ENCODE measurements around the gene PM20D1. TPM values are rescaled to one million over a fixed set of nuclear protein-coding genes. Genes with fewer than 3 reads are reported as not detected.
A peak's percentile ranks its signal among the peaks of the same experiment; 100 is the strongest.

PM20D1 gene
- total RNA-seq, 2 donors from 2014 or later, result 13.0 to 103 TPM

DNA sequence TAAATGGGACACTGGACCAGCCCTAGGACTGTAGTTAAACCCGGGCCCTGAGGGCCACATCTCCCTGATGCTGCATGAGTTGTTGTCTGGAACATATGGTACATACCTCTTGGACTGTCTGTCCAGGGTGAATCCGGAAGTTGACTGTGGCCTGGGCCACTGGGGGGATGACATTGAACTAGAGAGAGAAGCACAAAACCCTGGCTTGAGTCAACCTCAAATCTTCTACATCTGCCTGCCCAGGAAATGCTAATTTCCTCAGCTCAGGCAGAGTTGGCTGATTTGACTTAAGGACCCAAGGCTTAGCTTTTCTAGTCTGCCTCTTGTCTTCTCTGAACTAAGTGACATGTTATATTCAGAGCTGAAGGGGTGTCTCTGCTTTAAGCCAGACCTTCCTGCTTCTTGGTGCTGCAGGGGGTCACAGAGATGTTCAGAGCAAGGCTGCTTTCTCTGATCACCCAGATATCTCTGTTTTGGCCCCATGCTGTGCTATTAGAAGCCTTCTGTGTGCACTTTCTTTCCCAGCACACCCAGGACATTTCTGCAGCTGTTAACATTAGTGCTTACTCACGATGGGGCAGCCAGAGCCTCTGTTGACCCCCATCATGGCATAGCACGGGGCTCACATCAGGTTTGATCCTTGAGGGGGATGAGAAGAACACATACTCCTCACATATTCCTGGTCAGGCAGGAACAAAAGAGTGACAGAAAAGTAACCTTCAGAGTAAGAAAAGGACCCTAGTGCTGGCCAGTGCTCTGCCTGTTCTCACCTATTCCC lies 9.6 kb downstream of the PM20D1 start:
- no peaks in the 10 kb centered on the region for H3K9me3 ChIP-seq
- DNase-seq (no peak), ATAC-seq (no peak)
- no peak overlapping the region for H3K4me3 ChIP-seq
- peaks cover 46% of the 10 kb centered on the region for H3K4me1 ChIP-seq
- 58 to 81% methylated on average over 3 to 4 of the region's 4 CpGs for WGBS, 2 donors
- TF ChIP-seq, protein P1, sequence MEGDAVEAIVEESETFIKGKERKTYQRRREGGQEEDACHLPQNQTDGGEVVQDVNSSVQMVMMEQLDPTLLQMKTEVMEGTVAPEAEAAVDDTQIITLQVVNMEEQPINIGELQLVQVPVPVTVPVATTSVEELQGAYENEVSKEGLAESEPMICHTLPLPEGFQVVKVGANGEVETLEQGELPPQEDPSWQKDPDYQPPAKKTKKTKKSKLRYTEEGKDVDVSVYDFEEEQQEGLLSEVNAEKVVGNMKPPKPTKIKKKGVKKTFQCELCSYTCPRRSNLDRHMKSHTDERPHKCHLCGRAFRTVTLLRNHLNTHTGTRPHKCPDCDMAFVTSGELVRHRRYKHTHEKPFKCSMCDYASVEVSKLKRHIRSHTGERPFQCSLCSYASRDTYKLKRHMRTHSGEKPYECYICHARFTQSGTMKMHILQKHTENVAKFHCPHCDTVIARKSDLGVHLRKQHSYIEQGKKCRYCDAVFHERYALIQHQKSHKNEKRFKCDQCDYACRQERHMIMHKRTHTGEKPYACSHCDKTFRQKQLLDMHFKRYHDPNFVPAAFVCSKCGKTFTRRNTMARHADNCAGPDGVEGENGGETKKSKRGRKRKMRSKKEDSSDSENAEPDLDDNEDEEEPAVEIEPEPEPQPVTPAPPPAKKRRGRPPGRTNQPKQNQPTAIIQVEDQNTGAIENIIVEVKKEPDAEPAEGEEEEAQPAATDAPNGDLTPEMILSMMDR (IDR thresholded peaks at IDR 0.05), result no peak
- TF ChIP-seq POLR2A (IDR thresholded peaks at IDR 0.05), result no peak
- H3K27ac ChIP-seq, result peak overlapping the region in 1 of 4 donors; percentile 4
- H3K27me3 ChIP-seq, result no peaks in the 10 kb centered on the region
- intact Hi-C loops (cut with DNase I), result loop anchor here (5.0 kb wide), 1 partner anchor 33 kb away; no protein-coding TSS in a partner anchor
- no peaks in the 10 kb centered on the region for H3K36me3 ChIP-seq (replicated peaks in 1 of 2; ENCODE audit: insufficient read depth in 1 of 2, low read depth in 2 of 2)

DNA sequence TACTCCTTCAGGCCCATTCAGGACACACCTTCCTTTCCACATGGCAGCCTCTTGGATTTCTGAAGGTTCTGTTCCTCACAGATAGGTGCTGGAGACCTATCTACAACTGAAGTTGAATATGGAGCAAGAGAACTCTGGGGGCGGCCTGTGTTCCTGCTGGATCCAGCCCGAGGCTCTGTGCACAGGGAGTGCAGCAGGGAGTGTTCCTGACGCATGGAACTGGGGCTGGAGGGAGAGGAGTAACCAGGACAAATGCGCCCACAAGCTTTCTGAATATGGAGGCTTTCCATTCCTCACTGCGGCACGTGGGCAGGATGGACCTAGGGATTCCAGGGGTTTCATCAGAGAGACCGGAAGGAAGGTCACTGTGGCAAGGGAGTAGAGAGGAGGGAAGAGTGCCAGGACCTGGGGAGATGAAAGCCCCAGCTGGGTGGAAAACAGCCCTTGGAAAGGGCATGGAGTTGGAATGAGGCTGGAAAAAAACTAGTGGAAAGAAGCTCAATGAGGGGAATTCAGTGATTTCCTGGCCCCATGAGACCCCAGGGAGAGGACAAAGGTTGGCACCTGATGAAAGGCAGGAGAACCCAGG lies 12.5 kb downstream of the PM20D1 start:
- Histone ChIP-seq H3K27ac (no peak overlapping the region), H3K27me3 (no peaks in the 10 kb centered on the region), H3K4me3 (no peak overlapping the region), H3K9me3 (no peaks in the 10 kb centered on the region), H3K4me1 (peaks cover 30% of the 10 kb centered on the region), H3K36me3 (replicated peaks in 1 of 2; ENCODE audit: insufficient read depth in 1 of 2, low read depth in 2 of 2) (no peaks in the 10 kb centered on the region)
- ATAC-seq (no peak), DNase-seq (no peak)
- WGBS, 2 donors, result 87 to 95% methylated on average over 5 to 7 of the region's 7 CpGs
- intact Hi-C loops (cut with DNase I), result no loop called here
- TF ChIP-seq, protein P1 (IDR thresholded peaks at IDR 0.05), result no peak
- no peak for TF ChIP-seq POLR2A (IDR thresholded peaks at IDR 0.05)

- Histone ChIP-seq H3K36me3 (replicated peaks in 1 of 2; ENCODE audit: insufficient read depth in 1 of 2, low read depth in 2 of 2) (no peaks in the 10 kb centered on the region), H3K27me3 (no peaks in the 10 kb centered on the region), H3K4me1 (peaks cover 25% of the 10 kb centered on the region), H3K27ac (no peak overlapping the region), H3K9me3 (no peaks in the 10 kb centered on the region), H3K4me3 (no peak overlapping the region)
- no peak for ATAC-seq
- TF ChIP-seq, protein P1 (IDR thresholded peaks at IDR 0.05), result no peak
- no peak for TF ChIP-seq POLR2A (IDR thresholded peaks at IDR 0.05)
- 87 to 93% methylated on average over 4 of the region's 4 CpGs for WGBS, 2 donors
- no peak for DNase-seq
- intact Hi-C loops (cut with DNase I), result no loop called here
These were observed 15.2 kb downstream of the PM20D1 start for GRCh38 chr1:205834751-205835150.

DNA sequence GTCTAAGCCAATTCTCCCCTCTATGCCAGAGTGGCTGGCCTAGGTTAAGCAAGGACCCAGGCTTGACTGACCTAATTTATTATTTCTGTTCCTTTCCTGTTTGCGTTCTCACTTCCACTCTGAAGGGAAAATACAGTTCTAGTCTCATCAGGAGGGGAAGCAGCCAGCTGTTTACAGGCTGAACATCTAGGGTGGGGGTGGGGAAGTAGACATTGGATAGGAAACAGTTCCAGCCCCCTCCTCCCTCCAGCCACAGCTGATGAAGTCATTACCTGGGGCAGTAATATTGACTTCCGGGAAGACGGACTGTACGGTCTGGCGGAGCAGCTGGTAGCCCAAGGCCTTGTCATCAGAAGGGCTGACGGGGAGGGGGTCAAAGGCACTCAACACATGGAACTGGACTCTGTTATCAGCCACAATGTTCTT lies 17.6 kb downstream of the PM20D1 start:
- WGBS, 2 donors, result 62 to 66% methylated on average over 6 of the region's 6 CpGs
- Histone ChIP-seq H3K27ac (peak overlapping the region in 3 of 4 donors; percentile 21 to 34 (median 21)), H3K27me3 (no peaks in the 10 kb centered on the region), H3K4me1 (peaks cover 32% of the 10 kb centered on the region), H3K9me3 (no peaks in the 10 kb centered on the region), H3K36me3 (replicated peaks in 1 of 2; ENCODE audit: insufficient read depth in 1 of 2, low read depth in 2 of 2) (no peaks in the 10 kb centered on the region), H3K4me3 (no peak overlapping the region)
- TF ChIP-seq, protein P1 (IDR thresholded peaks at IDR 0.05), result no peak
- no peak for TF ChIP-seq POLR2A (IDR thresholded peaks at IDR 0.05)
- DNase-seq (peak; percentile 37 to 56 (median 46)), ATAC-seq (peak; percentile 69)
- intact Hi-C loops (cut with DNase I), result no loop called here

Data from body of pancreas (tissue), 4 donors.